Aortic smooth muscle cell (primary cell): Measurements from ENCODE around the gene UGT3A2. TPM values are rescaled to one million over a fixed set of nuclear protein-coding genes. Genes with fewer than 3 reads are reported as not detected.

Experiments
- total RNA-seq: library from RNA; depleted of rRNA; stranded (reverse); fragments of >200 nt; gene quantifications from 2 replicates; pipeline ENCODE4 v1.2.3, GENCODE V29; 2014

The UGT3A2 gene, protein sequence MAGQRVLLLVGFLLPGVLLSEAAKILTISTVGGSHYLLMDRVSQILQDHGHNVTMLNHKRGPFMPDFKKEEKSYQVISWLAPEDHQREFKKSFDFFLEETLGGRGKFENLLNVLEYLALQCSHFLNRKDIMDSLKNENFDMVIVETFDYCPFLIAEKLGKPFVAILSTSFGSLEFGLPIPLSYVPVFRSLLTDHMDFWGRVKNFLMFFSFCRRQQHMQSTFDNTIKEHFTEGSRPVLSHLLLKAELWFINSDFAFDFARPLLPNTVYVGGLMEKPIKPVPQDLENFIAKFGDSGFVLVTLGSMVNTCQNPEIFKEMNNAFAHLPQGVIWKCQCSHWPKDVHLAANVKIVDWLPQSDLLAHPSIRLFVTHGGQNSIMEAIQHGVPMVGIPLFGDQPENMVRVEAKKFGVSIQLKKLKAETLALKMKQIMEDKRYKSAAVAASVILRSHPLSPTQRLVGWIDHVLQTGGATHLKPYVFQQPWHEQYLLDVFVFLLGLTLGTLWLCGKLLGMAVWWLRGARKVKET
- total RNA-seq: not detected in 2 replicates

DNA sequence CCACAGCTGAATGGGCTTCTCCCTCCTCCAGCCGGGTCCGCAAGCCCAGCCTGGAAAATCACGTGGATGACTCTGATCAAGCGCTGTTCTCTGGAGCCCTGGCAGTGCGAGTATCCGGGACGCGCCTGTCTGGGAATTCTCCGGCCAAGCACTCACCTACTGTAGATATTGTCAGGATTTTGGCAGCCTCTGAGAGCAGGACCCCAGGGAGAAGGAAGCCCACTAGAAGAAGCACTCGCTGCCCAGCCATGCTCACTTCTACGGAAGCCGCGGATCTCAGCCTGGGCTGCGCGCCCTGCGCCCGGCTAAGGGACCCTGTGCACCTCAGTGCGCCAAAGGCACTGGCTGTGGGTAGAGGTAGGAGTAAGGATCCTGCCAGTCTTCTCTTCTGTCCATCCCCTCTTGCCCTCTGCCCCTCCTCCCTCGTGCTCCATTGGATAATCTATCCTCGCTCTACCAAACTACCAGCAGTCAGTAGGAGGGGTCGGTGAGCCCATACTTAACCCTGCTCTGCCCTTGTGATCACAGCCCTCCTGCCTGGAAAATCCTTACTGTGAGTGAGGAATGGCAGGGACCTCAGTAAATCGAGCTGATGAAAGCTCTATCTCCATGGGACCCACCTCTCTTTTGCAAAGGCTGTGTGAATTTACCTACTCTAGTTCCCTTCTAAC is at the start of gene UGT3A2:
TSS of gene UGT3A2 (minus strand) at position 343 of the 671 bp plus-strand sequence. CDS start at position 250, 93 bp downstream.

DNA sequence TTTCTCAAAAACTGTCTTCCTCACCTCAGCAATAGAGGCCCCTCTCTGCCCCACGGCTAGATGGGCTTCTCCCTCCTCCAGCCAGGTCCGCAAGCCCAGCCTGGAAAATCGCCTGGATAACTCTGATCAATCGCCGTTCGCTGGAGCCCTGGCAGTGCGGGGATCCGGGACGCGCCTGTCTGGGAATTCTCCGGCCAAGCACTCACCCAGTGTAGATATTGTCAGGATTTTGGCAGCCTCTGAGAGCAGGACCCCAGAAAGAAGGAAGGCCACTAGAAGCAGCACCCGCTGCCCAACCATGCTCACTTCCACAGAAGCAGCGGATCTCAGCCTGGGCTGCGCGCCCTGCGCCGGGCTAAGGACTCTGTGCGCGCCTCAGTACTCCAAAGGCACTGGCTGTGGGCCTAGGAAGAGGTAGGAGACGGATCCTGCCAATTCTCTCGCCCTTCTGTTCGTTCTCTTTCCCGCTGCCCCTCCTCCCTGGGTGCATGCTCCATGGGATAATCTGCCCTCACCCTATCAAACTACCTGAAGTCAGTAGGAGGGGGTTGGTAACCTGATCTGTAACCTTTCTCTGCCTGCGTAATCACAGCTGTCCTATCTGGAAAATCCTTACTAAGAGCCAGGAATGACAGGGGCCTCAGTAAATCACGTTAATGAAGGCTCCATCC is 75.6 kb downstream of the UGT3A2 start, which contains the start of gene UGT3A1:
TSS of gene UGT3A1 (minus strand) at position 450 of the 671 bp plus-strand sequence. CDS start at position 300, 150 bp downstream.

Other genes with a start within 250 kb of the UGT3A2 start
- gene IL7R, start 210.0 kb downstream of the UGT3A2 start, total RNA-seq: 0.12 and 0.13 TPM in 2 replicates
- gene CAPSL, start 128.3 kb downstream of the UGT3A2 start, total RNA-seq: not detected in 2 replicates
- not detected in 2 replicates for gene UGT3A1, start 75.5 kb downstream of the UGT3A2 start, total RNA-seq
- gene LMBRD2, start 85.0 kb upstream of the UGT3A2 start, total RNA-seq: 26.6 and 30.4 TPM in 2 replicates
- 11.3 and 12.4 TPM in 2 replicates for gene SKP2, start 85.2 kb upstream of the UGT3A2 start, total RNA-seq
- gene NADK2, start 175.0 kb upstream of the UGT3A2 start, total RNA-seq: 20.1 and 23.7 TPM in 2 replicates
- 0.13 and 0.31 TPM in 2 replicates for gene RANBP3L, start 235.0 kb upstream of the UGT3A2 start, total RNA-seq